ENCODE results near the gene KCNF1.

KCNF1 gene

GRCh38 chr2:10911291-10912075, at the start of gene KCNF1:
Gene KCNF1 (plus strand): TSS chr2:10911934. CDS start chr2:10912427, 493 bp downstream.
- DNase-seq = no peak

GRCh38 chr2:10862330-10862729, 49.4 kb upstream of the KCNF1 start:
- no peak for DNase-seq

- no peak for DNase-seq
Measured at GRCh38 chr2:10863047-10863446, 48.7 kb upstream of the KCNF1 start.

- DNase-seq = peak; percentile 5
Measured at GRCh38 chr2:10863837-10864236, 47.9 kb upstream of the KCNF1 start.

GRCh38 chr2:10864251-10864650, 47.5 kb upstream of the KCNF1 start:
- DNase-seq = no peak

GRCh38 chr2:10864861-10865636, 46.7 kb upstream of the KCNF1 start:
- peak; percentile 42 for DNase-seq

- DNase-seq = no peak
Measured at GRCh38 chr2:10865841-10866240, 45.9 kb upstream of the KCNF1 start.

- DNase-seq = no peak
Measured at GRCh38 chr2:10867692-10868420, 43.9 kb upstream of the KCNF1 start.

GRCh38 chr2:10868465-10869314, 43.0 kb upstream of the KCNF1 start:
- no peak for DNase-seq

GRCh38 chr2:10871978-10872377, 39.8 kb upstream of the KCNF1 start:
- DNase-seq = no peak

- no peak for DNase-seq
Measured at GRCh38 chr2:10873171-10873570, 38.6 kb upstream of the KCNF1 start.

GRCh38 chr2:10873790-10874437, 37.8 kb upstream of the KCNF1 start:
- peak; percentile 9 for DNase-seq

- DNase-seq = no peak
Measured at GRCh38 chr2:10875126-10875525, 36.6 kb upstream of the KCNF1 start.

GRCh38 chr2:10876394-10876793, 35.3 kb upstream of the KCNF1 start:
- DNase-seq = no peak

- DNase-seq = no peak
Measured at GRCh38 chr2:10876963-10877362, 34.8 kb upstream of the KCNF1 start.

- DNase-seq = no peak
Measured at GRCh38 chr2:10877651-10878111, 34.1 kb upstream of the KCNF1 start.

GRCh38 chr2:10878268-10878915, 33.3 kb upstream of the KCNF1 start:
- DNase-seq = no peak

- no peak for DNase-seq
Measured at GRCh38 chr2:10879159-10879558, 32.6 kb upstream of the KCNF1 start.

GRCh38 chr2:10879624-10880585, 31.8 kb upstream of the KCNF1 start:
- DNase-seq = no peak

Data from activated CD4-positive, alpha-beta T cell treated with anti-CD3 and anti-CD28 coated beads, Interleukin-2, Interleukin-6, amounts not matched to agents 100 ng/mL and 50 ng/mL, durations not matched to agents 16 hours and 8 hours (primary cell).